ENCODE data around the gene TFPI. TPM values are rescaled to one million over a fixed set of nuclear protein-coding genes. Genes with fewer than 3 reads are reported as not detected.
"Not testable (repeated sequence)": the region's sequence is repeated elsewhere in the genome, so short reads cannot be mapped to it uniquely, and the experiment has no call there.

Gene TFPI
- total and polyA plus RNA-seq, 2 donors, result 16.1 to 33.4 TPM

GRCh38 chr2:187580462-187581124, 26.4 kb upstream of the TFPI start:
- Histone ChIP-seq H3K9me3 (ENCODE audit: control insufficient read depth in 2 of 2, insufficient read depth in 1 of 2, low read length in 1 of 2) (no peaks in the 10 kb centered on the region), H3K4me3 (ENCODE audit: low read length in 2 of 2) (no peak overlapping the region), H3K27ac (ENCODE audit: low read depth in 1 of 2, low read length in 1 of 2) (no peak overlapping the region), H3K27me3 (ENCODE audit: control insufficient read depth in 2 of 2, insufficient read depth in 1 of 2, low read length in 1 of 2) (no peaks in the 10 kb centered on the region), H3K36me3 (ENCODE audit: control insufficient read depth in 2 of 2, insufficient read depth in 2 of 2, low read length in 1 of 2) (no peaks in the 10 kb centered on the region), H3K4me1 (ENCODE audit: control insufficient read depth in 2 of 2, insufficient read depth in 2 of 2, low read length in 2 of 2) (no peaks in the 10 kb centered on the region)
- DNase-seq (ENCODE audit: low read depth in 6 of 9, low spot score in 9 of 9), result peak in 8 of 9 donors; percentile 15 to 66 (median 23)
- 40% methylated on average over 7 of the region's 7 CpGs for WGBS

DNA sequence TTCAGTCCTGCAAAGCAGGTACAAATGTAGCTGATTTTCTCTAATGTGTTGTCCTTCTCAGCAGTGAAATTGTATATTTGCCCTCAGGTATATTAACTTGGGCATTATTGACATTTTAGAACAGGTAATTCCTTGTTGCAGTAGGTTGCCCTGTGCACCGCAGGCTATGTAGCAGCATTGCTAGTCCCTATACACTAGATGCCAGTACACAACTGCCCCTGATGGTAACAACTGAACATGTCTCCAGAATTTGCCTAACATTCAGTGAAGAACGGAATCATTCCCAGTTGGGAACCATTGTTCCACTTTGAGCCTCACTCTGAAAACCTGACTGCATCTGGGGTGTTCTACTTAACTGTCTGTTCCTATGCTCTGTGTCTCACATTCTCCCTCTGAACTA, 23.1 kb upstream of the TFPI start:
- H3K4me1 ChIP-seq (ENCODE audit: control insufficient read depth in 2 of 2, insufficient read depth in 2 of 2, low read length in 2 of 2), result no peaks in the 10 kb centered on the region
- H3K4me3 ChIP-seq (ENCODE audit: low read length in 2 of 2), result no peak overlapping the region
- WGBS, result 97% methylated on average over 2 of the region's 2 CpGs
- H3K27ac ChIP-seq (ENCODE audit: low read depth in 1 of 2, low read length in 1 of 2), result no peak overlapping the region
- no peak for DNase-seq (ENCODE audit: low read depth in 6 of 9, low spot score in 9 of 9)
- no peaks in the 10 kb centered on the region for H3K36me3 ChIP-seq (ENCODE audit: control insufficient read depth in 2 of 2, insufficient read depth in 2 of 2, low read length in 1 of 2)
- H3K27me3 ChIP-seq (ENCODE audit: control insufficient read depth in 2 of 2, insufficient read depth in 1 of 2, low read length in 1 of 2), result no peaks in the 10 kb centered on the region
- H3K9me3 ChIP-seq (ENCODE audit: control insufficient read depth in 2 of 2, insufficient read depth in 1 of 2, low read length in 1 of 2), result no peaks in the 10 kb centered on the region

DNA sequence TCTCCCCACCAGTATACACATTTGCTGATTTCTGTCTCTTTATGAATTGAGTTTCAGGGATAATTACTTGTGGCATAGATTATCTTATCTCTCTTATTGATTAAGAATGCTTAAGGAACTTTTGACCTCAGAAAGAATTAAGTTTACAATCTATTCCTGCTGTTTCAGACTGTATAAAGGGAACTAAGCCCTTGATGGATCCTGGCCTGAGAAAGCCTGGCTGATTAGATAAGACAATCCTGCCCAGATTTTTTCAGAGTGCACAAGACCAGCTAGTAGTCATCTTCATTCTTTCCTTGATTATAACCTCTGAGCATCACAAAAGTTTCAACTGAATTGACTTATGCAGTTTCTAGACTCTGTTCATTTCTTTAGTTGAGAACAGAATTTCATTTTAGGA, 22.7 kb upstream of the TFPI start:
- Histone ChIP-seq H3K27ac (ENCODE audit: low read depth in 1 of 2, low read length in 1 of 2) (no peak overlapping the region), H3K4me1 (ENCODE audit: control insufficient read depth in 2 of 2, insufficient read depth in 2 of 2, low read length in 2 of 2) (no peaks in the 10 kb centered on the region), H3K4me3 (ENCODE audit: low read length in 2 of 2) (no peak overlapping the region), H3K36me3 (ENCODE audit: control insufficient read depth in 2 of 2, insufficient read depth in 2 of 2, low read length in 1 of 2) (no peaks in the 10 kb centered on the region), H3K9me3 (ENCODE audit: control insufficient read depth in 2 of 2, insufficient read depth in 1 of 2, low read length in 1 of 2) (no peaks in the 10 kb centered on the region), H3K27me3 (ENCODE audit: control insufficient read depth in 2 of 2, insufficient read depth in 1 of 2, low read length in 1 of 2) (no peaks in the 10 kb centered on the region)
- no peak for DNase-seq (ENCODE audit: low read depth in 6 of 9, low spot score in 9 of 9)

DNA sequence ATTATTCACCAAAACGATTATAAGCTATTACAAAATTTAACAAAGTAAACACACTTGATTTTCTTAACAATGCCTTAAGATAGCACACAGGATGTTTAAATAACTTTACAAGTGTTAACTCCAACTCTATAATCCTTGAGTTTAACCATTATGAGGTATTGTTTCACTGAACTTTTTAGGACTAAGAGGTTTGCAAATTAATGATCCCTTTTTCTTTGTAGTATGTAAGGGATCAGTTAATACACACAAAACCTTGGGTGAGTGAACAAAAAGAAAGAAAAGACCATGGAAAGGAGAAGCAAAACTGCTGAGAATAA, 21.5 kb upstream of the TFPI start:
- Histone ChIP-seq H3K4me3 (ENCODE audit: low read length in 2 of 2) (no peak overlapping the region), H3K27me3 (ENCODE audit: control insufficient read depth in 2 of 2, insufficient read depth in 1 of 2, low read length in 1 of 2) (no peaks in the 10 kb centered on the region), H3K36me3 (ENCODE audit: control insufficient read depth in 2 of 2, insufficient read depth in 2 of 2, low read length in 1 of 2) (no peaks in the 10 kb centered on the region), H3K27ac (ENCODE audit: low read depth in 1 of 2, low read length in 1 of 2) (no peak overlapping the region), H3K4me1 (ENCODE audit: control insufficient read depth in 2 of 2, insufficient read depth in 2 of 2, low read length in 2 of 2) (no peaks in the 10 kb centered on the region), H3K9me3 (ENCODE audit: control insufficient read depth in 2 of 2, insufficient read depth in 1 of 2, low read length in 1 of 2) (no peaks in the 10 kb centered on the region)
- DNase-seq (ENCODE audit: low read depth in 6 of 9, low spot score in 9 of 9), result no peak
- WGBS, result 60% methylated on average over 1 of the region's 1 CpG

GRCh38 chr2:187574969-187575750, 20.9 kb upstream of the TFPI start:
- H3K27me3 ChIP-seq (ENCODE audit: control insufficient read depth in 2 of 2, insufficient read depth in 1 of 2, low read length in 1 of 2), result no peaks in the 10 kb centered on the region
- H3K36me3 ChIP-seq (ENCODE audit: control insufficient read depth in 2 of 2, insufficient read depth in 2 of 2, low read length in 1 of 2), result no peaks in the 10 kb centered on the region
- WGBS, result 77% methylated on average over 3 of the region's 3 CpGs
- no peak overlapping the region for H3K4me3 ChIP-seq (ENCODE audit: low read length in 2 of 2)
- H3K9me3 ChIP-seq (ENCODE audit: control insufficient read depth in 2 of 2, insufficient read depth in 1 of 2, low read length in 1 of 2), result no peaks in the 10 kb centered on the region
- DNase-seq (ENCODE audit: low read depth in 6 of 9, low spot score in 9 of 9), result no peak
- H3K27ac ChIP-seq (ENCODE audit: low read depth in 1 of 2, low read length in 1 of 2), result no peak overlapping the region
- H3K4me1 ChIP-seq (ENCODE audit: control insufficient read depth in 2 of 2, insufficient read depth in 2 of 2, low read length in 2 of 2), result no peaks in the 10 kb centered on the region

DNA sequence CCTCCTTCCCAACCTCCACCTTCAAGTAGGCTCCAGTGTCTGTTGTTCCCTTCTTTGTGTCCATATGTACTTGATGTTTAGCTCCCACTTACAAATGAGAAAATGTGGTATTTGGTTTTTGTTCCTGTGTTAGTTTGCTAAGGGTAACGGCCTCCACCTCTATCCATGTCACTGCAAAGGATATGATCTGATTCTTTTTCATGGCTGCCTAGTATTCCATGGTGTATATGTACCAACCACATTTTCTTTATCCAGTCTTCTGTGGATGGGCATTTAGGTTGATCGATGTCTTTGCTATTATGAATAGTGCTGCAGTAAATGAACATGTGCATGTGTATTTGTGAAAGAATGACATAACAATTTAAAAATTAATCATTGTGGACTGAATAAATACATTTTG, 19.5 kb upstream of the TFPI start:
- WGBS, result 98% methylated on average over 2 of the region's 2 CpGs
- DNase-seq (ENCODE audit: low read depth in 6 of 9, low spot score in 9 of 9), result no peak
- Histone ChIP-seq H3K27ac (ENCODE audit: low read depth in 1 of 2, low read length in 1 of 2) (no peak overlapping the region), H3K4me3 (ENCODE audit: low read length in 2 of 2) (no peak overlapping the region), H3K4me1 (ENCODE audit: control insufficient read depth in 2 of 2, insufficient read depth in 2 of 2, low read length in 2 of 2) (no peaks in the 10 kb centered on the region), H3K27me3 (ENCODE audit: control insufficient read depth in 2 of 2, insufficient read depth in 1 of 2, low read length in 1 of 2) (no peaks in the 10 kb centered on the region), H3K9me3 (ENCODE audit: control insufficient read depth in 2 of 2, insufficient read depth in 1 of 2, low read length in 1 of 2) (no peaks in the 10 kb centered on the region), H3K36me3 (ENCODE audit: control insufficient read depth in 2 of 2, insufficient read depth in 2 of 2, low read length in 1 of 2) (no peaks in the 10 kb centered on the region)

- not testable (repeated sequence) for DNase-seq (ENCODE audit: low read depth in 6 of 9, low spot score in 9 of 9); H3K27ac ChIP-seq (ENCODE audit: low read depth in 1 of 2, low read length in 1 of 2); H3K27me3 ChIP-seq (ENCODE audit: control insufficient read depth in 2 of 2, insufficient read depth in 1 of 2, low read length in 1 of 2); H3K36me3 ChIP-seq (ENCODE audit: control insufficient read depth in 2 of 2, insufficient read depth in 2 of 2, low read length in 1 of 2); H3K9me3 ChIP-seq (ENCODE audit: control insufficient read depth in 2 of 2, insufficient read depth in 1 of 2, low read length in 1 of 2); H3K4me1 ChIP-seq (ENCODE audit: control insufficient read depth in 2 of 2, insufficient read depth in 2 of 2, low read length in 2 of 2); H3K4me3 ChIP-seq (ENCODE audit: low read length in 2 of 2)
- 96% methylated on average over 5 of the region's 5 CpGs for WGBS
Measured at GRCh38 chr2:187571996-187572395, 17.8 kb upstream of the TFPI start.

- no peak overlapping the region for H3K27ac ChIP-seq (ENCODE audit: low read depth in 1 of 2, low read length in 1 of 2)
- no peaks in the 10 kb centered on the region for H3K9me3 ChIP-seq (ENCODE audit: control insufficient read depth in 2 of 2, insufficient read depth in 1 of 2, low read length in 1 of 2)
- H3K4me3 ChIP-seq (ENCODE audit: low read length in 2 of 2), result no peak overlapping the region
- no peaks in the 10 kb centered on the region for H3K36me3 ChIP-seq (ENCODE audit: control insufficient read depth in 2 of 2, insufficient read depth in 2 of 2, low read length in 1 of 2)
- no peaks in the 10 kb centered on the region for H3K27me3 ChIP-seq (ENCODE audit: control insufficient read depth in 2 of 2, insufficient read depth in 1 of 2, low read length in 1 of 2)
- no peak for DNase-seq (ENCODE audit: low read depth in 6 of 9, low spot score in 9 of 9)
- no peaks in the 10 kb centered on the region for H3K4me1 ChIP-seq (ENCODE audit: control insufficient read depth in 2 of 2, insufficient read depth in 2 of 2, low read length in 2 of 2)
Measured at GRCh38 chr2:187569571-187569970, 15.3 kb upstream of the TFPI start.

- WGBS, result 97% methylated on average over 1 of the region's 1 CpG
- DNase-seq (ENCODE audit: low read depth in 6 of 9, low spot score in 9 of 9), result no peak
- Histone ChIP-seq H3K4me1 (ENCODE audit: control insufficient read depth in 2 of 2, insufficient read depth in 2 of 2, low read length in 2 of 2) (no peaks in the 10 kb centered on the region), H3K4me3 (ENCODE audit: low read length in 2 of 2) (no peak overlapping the region), H3K27me3 (ENCODE audit: control insufficient read depth in 2 of 2, insufficient read depth in 1 of 2, low read length in 1 of 2) (no peaks in the 10 kb centered on the region), H3K9me3 (ENCODE audit: control insufficient read depth in 2 of 2, insufficient read depth in 1 of 2, low read length in 1 of 2) (no peaks in the 10 kb centered on the region), H3K36me3 (ENCODE audit: control insufficient read depth in 2 of 2, insufficient read depth in 2 of 2, low read length in 1 of 2) (no peaks in the 10 kb centered on the region), H3K27ac (ENCODE audit: low read depth in 1 of 2, low read length in 1 of 2) (no peak overlapping the region)
Measured at GRCh38 chr2:187569042-187569441, 14.8 kb upstream of the TFPI start.
